ENCODE data around the gene ARHGAP29. TPM values are rescaled to one million over a fixed set of nuclear protein-coding genes. Genes with fewer than 3 reads are reported as not detected.
A peak's percentile ranks its signal among the peaks of the same experiment; 100 is the strongest.

The ARHGAP29 gene
- total RNA-seq, 1 donor from 2014 or later, result 131 TPM

- peak; percentile 83 for DNase-seq (ENCODE audit: low read depth)
- H3K4me3 ChIP-seq (ENCODE audit: low read depth, low read length), result no peak overlapping the region
- TF ChIP-seq CTCF (conservative IDR thresholded peaks at IDR 0.05; ENCODE audit: low read depth, low read length), result no peak
Observed at GRCh38 chr1:94125551-94126514, 111.6 kb downstream of the ARHGAP29 start.

- no peak for DNase-seq (ENCODE audit: low read depth)
- no peak overlapping the region for H3K4me3 ChIP-seq (ENCODE audit: low read depth, low read length)
- no peak for TF ChIP-seq CTCF (conservative IDR thresholded peaks at IDR 0.05; ENCODE audit: low read depth, low read length)
Observed at GRCh38 chr1:94124538-94124937, 112.8 kb downstream of the ARHGAP29 start.

- DNase-seq (ENCODE audit: low read depth), result no peak
- no peak overlapping the region for H3K4me3 ChIP-seq (ENCODE audit: low read depth, low read length)
- no peak for TF ChIP-seq CTCF (conservative IDR thresholded peaks at IDR 0.05; ENCODE audit: low read depth, low read length)
Observed at GRCh38 chr1:94122201-94122970, 115.0 kb downstream of the ARHGAP29 start.

Other genes starting within 250 kb of the ARHGAP29 start
- not detected in 2 replicates for gene ABCA4, start 116.4 kb downstream of the ARHGAP29 start, total RNA-seq
- 22.3 and 33.4 TPM in 2 replicates for gene ABCD3, start 180.8 kb upstream of the ARHGAP29 start, total RNA-seq